Osteoblast (primary cell): ENCODE data around the gene NUMB. TPM values are rescaled to one million over a fixed set of nuclear protein-coding genes. Genes with fewer than 3 reads are reported as not detected.
A peak's percentile ranks its signal among the peaks of the same experiment; 100 is the strongest.

Source experiments
- DNase-seq: peaks from one replicate; pipeline ENCODE4 v3.0.0; 2011; ENCODE audit warnings: low spot score, mixed read lengths; ENCODE audit not compliant: insufficient read length; ENCODE audit errors: missing footprints
- H2AFZ ChIP-seq: 2 replicates; pipeline ENCODE4 v1.6.0; 2011; ENCODE audit warnings: mild to moderate bottlenecking, low read length
- H3K27ac ChIP-seq: 2 replicates; pipeline ENCODE4 v1.5.1; 2011; ENCODE audit warnings: mild to moderate bottlenecking, low read depth, low read length, moderate library complexity
- H3K27me3 ChIP-seq: 2 replicates; pipeline ENCODE4 v1.6.0; 2012; ENCODE audit warnings: mild to moderate bottlenecking, control low read depth, inconsistent platforms, low read length, moderate library complexity; ENCODE audit not compliant: insufficient read depth
- H3K36me3 ChIP-seq: 2 replicates; pipeline ENCODE4 v1.5.1; 2011; ENCODE audit warnings: mild to moderate bottlenecking, low read length, control low read depth, moderate library complexity; ENCODE audit not compliant: insufficient read depth
- H3K4me1 ChIP-seq: 2 replicates; pipeline ENCODE4 v1.5.1; 2011; ENCODE audit warnings: mild to moderate bottlenecking, low read length, control low read depth, moderate library complexity; ENCODE audit not compliant: insufficient read depth
- H3K4me2 ChIP-seq: 2 replicates; pipeline ENCODE4 v1.6.0; 2011; ENCODE audit warnings: mild to moderate bottlenecking, low read length; ENCODE audit not compliant: insufficient read depth
- H3K4me3 ChIP-seq: fragments of 200-600 bp; sonication (generic); 3 replicates; pipeline ENCODE4 v1.5.1; 2012; ENCODE audit warnings: mild to moderate bottlenecking, low read length, inconsistent platforms; ENCODE audit not compliant: insufficient read depth
- H3K79me2 ChIP-seq: 2 replicates; pipeline ENCODE4 v1.6.0; 2012; ENCODE audit warnings: mild to moderate bottlenecking, low read length, control low read depth, inconsistent platforms; ENCODE audit not compliant: insufficient read depth
- H3K9me3 ChIP-seq: 2 replicates; pipeline ENCODE4 v1.5.1; 2011; ENCODE audit warnings: low read depth, low read length, control low read depth
- H4K20me1 ChIP-seq: 2 replicates; pipeline ENCODE4 v1.6.0; 2012; ENCODE audit warnings: mild to moderate bottlenecking, low read length, control low read depth; ENCODE audit not compliant: insufficient read depth
- CTCF ChIP-seq: IDR thresholded peaks from 2 replicates; pipeline ENCODE4 v1.5.1; 2011; ENCODE audit warnings: mild to moderate bottlenecking, low read depth, low read length, moderate library complexity; ENCODE audit errors: extremely low read depth
- total RNA-seq: library from RNA; depleted of rRNA; stranded (reverse); fragments of >200 nt; gene quantifications from 2 replicates; pipeline ENCODE4 v1.2.3, GENCODE V29; 2012

NUMB gene
- total RNA-seq, 1 donor = 52.5 TPM

- peaks cover 8% of the 10 kb centered on the region for H3K36me3 ChIP-seq
- no peak for DNase-seq
- no peak for TF ChIP-seq CTCF
- no peaks in the 10 kb centered on the region for H3K9me3 ChIP-seq
- no peak overlapping the region for H3K27ac ChIP-seq
- H3K27me3 ChIP-seq = no peaks in the 10 kb centered on the region
- H2AFZ ChIP-seq = no peak overlapping the region
- peaks cover 17% of the 10 kb centered on the region for H4K20me1 ChIP-seq
- H3K4me1 ChIP-seq = peaks cover 9% of the 10 kb centered on the region
- H3K79me2 ChIP-seq = peaks cover 29% of the 10 kb centered on the region
- no peak overlapping the region for H3K4me3 ChIP-seq
- H3K4me2 ChIP-seq = no peak overlapping the region
Observed at GRCh38 chr14:73494593-73494992, 36.2 kb upstream of the NUMB start.

GRCh38 chr14:73492670-73493069 lies 34.3 kb upstream of the NUMB start:
- H3K36me3 ChIP-seq = peaks cover 8% of the 10 kb centered on the region
- peak overlapping the region; percentile 82 for H3K4me2 ChIP-seq
- peak overlapping the region; percentile 87 for H3K4me3 ChIP-seq
- no peaks in the 10 kb centered on the region for H3K27me3 ChIP-seq
- H3K79me2 ChIP-seq = peaks cover 29% of the 10 kb centered on the region
- no peak for TF ChIP-seq CTCF
- H3K9me3 ChIP-seq = no peaks in the 10 kb centered on the region
- H2AFZ ChIP-seq = no peak overlapping the region
- no peak for DNase-seq
- H3K4me1 ChIP-seq = peaks cover 9% of the 10 kb centered on the region
- no peak overlapping the region for H3K27ac ChIP-seq
- H4K20me1 ChIP-seq = peaks cover 17% of the 10 kb centered on the region

- peak overlapping the region; percentile 96 for H2AFZ ChIP-seq
- H4K20me1 ChIP-seq = peaks cover 17% of the 10 kb centered on the region
- peaks cover 8% of the 10 kb centered on the region for H3K36me3 ChIP-seq
- no peaks in the 10 kb centered on the region for H3K27me3 ChIP-seq
- TF ChIP-seq CTCF = no peak
- no peak overlapping the region for H3K27ac ChIP-seq
- DNase-seq = peak; percentile 77
- H3K79me2 ChIP-seq = peaks cover 29% of the 10 kb centered on the region
- no peaks in the 10 kb centered on the region for H3K9me3 ChIP-seq
- H3K4me2 ChIP-seq = peak overlapping the region; percentile 82
- H3K4me3 ChIP-seq = peak overlapping the region; percentile 87
- H3K4me1 ChIP-seq = peaks cover 9% of the 10 kb centered on the region
Observed at GRCh38 chr14:73492043-73492552, 33.8 kb upstream of the NUMB start.

GRCh38 chr14:73491256-73492042 lies 33.1 kb upstream of the NUMB start:
- DNase-seq = peak; percentile 94
- no peak for TF ChIP-seq CTCF

More at GRCh38 chr14:73491256-73492042, 33.1 kb upstream of the NUMB start:
- Histone ChIP-seq H3K9me3 (no peaks in the 10 kb centered on the region), H3K4me2 (peak overlapping the region; percentile 82), H3K27ac (peak overlapping the region; percentile 69), H3K79me2 (peaks cover 29% of the 10 kb centered on the region), H3K27me3 (no peaks in the 10 kb centered on the region), H3K4me1 (peaks cover 9% of the 10 kb centered on the region), H4K20me1 (peaks cover 17% of the 10 kb centered on the region), H3K4me3 (peak overlapping the region; percentile 87), H2AFZ (peak overlapping the region; percentile 96), H3K36me3 (peaks cover 8% of the 10 kb centered on the region)
